Measurements from ENCODE around the gene MAPK8IP2. TPM values are rescaled to one million over a fixed set of nuclear protein-coding genes. Genes with fewer than 3 reads are reported as not detected.
"Not testable (repeated sequence)": the region's sequence is repeated elsewhere in the genome, so short reads cannot be mapped to it uniquely, and the experiment has no call there.

Gene MAPK8IP2
- total RNA-seq, 1 donor from 2014 or later, result not detected

DNA sequence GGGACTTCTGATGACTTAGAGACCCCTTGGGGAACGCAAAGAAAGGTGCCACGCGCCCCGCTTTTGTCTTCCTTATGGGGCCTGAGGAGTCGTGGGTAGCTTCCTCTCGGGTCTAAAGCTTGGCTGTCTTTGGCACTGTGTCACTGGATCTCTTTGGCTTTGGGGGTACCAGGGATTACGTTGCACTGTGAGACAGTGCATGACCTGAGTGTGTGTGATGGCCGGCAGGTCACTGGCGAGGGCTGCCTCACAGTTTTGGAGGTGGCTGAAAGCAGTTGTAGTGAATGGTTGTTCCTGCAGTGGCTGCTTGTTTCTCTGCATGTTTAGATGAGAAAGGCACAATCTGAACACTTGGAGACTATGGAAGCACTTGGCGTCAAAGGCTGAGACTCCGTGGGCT, 33.2 kb downstream of the MAPK8IP2 start:
- Histone ChIP-seq H3K36me3 (no peaks in the 10 kb centered on the region), H3K4me3 (no peak overlapping the region), H3K27me3 (no peaks in the 10 kb centered on the region), H3K27ac (no peak overlapping the region), H3K9me3 (no peaks in the 10 kb centered on the region), H3K4me1 (peaks cover 2% of the 10 kb centered on the region in 2 donors)
- DNase-seq (ENCODE audit: low spot score in 2 of 2), result no peak
- intact Hi-C loops (cut with DNase I), result no loop called here
- TF ChIP-seq, protein P1, sequence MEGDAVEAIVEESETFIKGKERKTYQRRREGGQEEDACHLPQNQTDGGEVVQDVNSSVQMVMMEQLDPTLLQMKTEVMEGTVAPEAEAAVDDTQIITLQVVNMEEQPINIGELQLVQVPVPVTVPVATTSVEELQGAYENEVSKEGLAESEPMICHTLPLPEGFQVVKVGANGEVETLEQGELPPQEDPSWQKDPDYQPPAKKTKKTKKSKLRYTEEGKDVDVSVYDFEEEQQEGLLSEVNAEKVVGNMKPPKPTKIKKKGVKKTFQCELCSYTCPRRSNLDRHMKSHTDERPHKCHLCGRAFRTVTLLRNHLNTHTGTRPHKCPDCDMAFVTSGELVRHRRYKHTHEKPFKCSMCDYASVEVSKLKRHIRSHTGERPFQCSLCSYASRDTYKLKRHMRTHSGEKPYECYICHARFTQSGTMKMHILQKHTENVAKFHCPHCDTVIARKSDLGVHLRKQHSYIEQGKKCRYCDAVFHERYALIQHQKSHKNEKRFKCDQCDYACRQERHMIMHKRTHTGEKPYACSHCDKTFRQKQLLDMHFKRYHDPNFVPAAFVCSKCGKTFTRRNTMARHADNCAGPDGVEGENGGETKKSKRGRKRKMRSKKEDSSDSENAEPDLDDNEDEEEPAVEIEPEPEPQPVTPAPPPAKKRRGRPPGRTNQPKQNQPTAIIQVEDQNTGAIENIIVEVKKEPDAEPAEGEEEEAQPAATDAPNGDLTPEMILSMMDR (IDR thresholded peaks at IDR 0.05), result no peak

- TF ChIP-seq, protein P1 (IDR thresholded peaks at IDR 0.05), result no peak
- Histone ChIP-seq H3K4me3 (no peak overlapping the region), H3K4me1 (no peaks in the 10 kb centered on the region), H3K27me3 (no peaks in the 10 kb centered on the region), H3K36me3 (no peaks in the 10 kb centered on the region), H3K27ac (no peak overlapping the region), H3K9me3 (no peaks in the 10 kb centered on the region)
- intact Hi-C loops (cut with DNase I), result no loop called here
- DNase-seq (ENCODE audit: low spot score in 2 of 2), result no peak
Observed at GRCh38 chr22:50635591-50635990, 35.0 kb downstream of the MAPK8IP2 start.

GRCh38 chr22:50640296-50640695, 39.7 kb downstream of the MAPK8IP2 start:
- H3K27ac ChIP-seq; intact Hi-C loops (cut with DNase I); H3K4me1 ChIP-seq; H3K27me3 ChIP-seq; H3K4me3 ChIP-seq; DNase-seq (ENCODE audit: low spot score in 2 of 2); H3K9me3 ChIP-seq; H3K36me3 ChIP-seq: not testable (repeated sequence)

DNA sequence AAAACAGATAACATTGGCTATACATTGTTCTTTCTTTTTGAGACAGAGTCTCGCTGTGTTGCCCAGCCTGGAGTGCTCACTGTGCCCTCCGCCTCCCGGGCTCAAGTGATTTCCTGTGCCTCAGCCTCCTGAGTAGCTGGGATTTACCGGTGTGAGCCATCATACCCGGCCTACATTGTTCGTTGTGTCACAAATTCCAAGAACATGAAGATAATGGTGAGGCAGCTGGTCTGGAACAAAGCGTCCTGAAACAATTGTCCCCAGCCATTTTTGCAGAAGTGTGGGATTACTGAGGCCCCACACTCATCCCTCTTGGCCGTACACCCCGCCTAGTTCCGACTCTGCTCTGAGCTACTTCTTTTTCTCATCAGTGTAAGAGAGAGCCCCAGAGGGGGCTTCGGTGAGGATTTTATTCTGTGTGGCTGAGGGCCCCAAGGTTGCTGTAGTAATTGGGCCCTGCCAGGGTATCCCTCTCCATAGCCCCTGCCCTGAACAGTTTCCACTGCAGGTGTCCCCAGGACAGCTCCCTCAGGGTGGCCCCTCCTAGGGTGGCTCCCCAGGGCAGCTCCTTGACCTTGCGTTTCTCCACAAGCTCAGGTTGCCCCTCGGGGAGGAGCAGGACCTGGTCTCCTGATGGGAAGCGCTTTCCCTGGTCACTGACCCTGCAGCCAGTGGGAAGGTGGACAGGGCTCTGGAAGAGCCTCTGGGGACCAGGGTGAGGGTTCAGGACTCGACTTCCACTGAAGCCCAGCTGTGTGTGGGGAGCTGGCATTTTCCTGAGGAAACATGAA, 40.5 kb downstream of the MAPK8IP2 start:
- Histone ChIP-seq H3K4me3 (no peak overlapping the region), H3K27me3 (peaks cover 4% of the 10 kb centered on the region), H3K36me3 (no peaks in the 10 kb centered on the region), H3K27ac (no peak overlapping the region), H3K4me1 (no peaks in the 10 kb centered on the region), H3K9me3 (no peaks in the 10 kb centered on the region)
- TF ChIP-seq, protein P1 (IDR thresholded peaks at IDR 0.05), result no peak
- intact Hi-C loops (cut with DNase I), result no loop called here
- no peak for DNase-seq (ENCODE audit: low spot score in 2 of 2)

- Histone ChIP-seq H3K4me1 (no peaks in the 10 kb centered on the region), H3K36me3 (no peaks in the 10 kb centered on the region), H3K27ac (no peak overlapping the region), H3K27me3 (peaks cover 4% of the 10 kb centered on the region), H3K4me3 (no peak overlapping the region), H3K9me3 (no peaks in the 10 kb centered on the region)
- TF ChIP-seq, protein P1 (IDR thresholded peaks at IDR 0.05), result no peak
- DNase-seq (ENCODE audit: low spot score in 2 of 2), result no peak
- intact Hi-C loops (cut with DNase I), result no loop called here
Observed at GRCh38 chr22:50641696-50642607, 41.4 kb downstream of the MAPK8IP2 start.

DNA sequence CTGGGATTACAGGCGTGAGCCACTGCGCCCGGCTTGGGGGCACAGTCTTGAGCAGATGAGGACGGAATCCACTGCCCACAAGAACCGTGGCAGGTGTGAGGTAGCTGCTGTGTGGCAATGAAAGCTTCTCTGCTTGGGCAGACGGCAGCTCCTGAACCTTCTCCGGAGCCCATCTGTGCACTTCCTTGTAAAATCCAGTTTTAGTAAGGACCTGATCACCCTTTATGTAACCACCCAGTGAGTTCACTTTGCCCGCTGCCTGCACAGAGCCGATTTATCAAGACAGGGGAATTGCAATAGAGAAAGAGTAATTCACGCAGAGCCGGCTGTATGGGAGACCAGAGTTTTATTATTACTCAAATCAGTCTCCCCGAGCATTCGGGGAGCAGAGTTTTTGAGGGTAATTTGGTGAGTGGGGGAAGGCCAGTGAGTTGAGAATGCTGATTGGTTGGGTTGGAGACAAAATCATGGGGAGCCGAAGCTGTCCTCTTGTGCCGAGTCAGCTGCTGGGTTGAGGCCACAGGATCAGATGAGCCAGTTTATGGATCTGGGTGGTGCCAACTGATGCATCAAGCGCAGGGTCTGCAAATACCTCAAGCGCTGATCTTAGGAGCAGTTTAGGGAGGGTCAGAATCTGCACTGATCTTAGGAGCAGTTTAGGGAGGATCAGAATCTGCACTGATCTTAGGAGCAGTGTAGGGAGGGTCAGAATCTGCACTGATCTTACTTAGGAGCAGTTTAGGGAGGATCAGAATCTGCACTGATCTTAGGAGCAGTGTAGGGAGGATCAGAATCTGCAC, 42.6 kb downstream of the MAPK8IP2 start:
- H3K4me3 ChIP-seq; H3K27me3 ChIP-seq; H3K9me3 ChIP-seq; DNase-seq (ENCODE audit: low spot score in 2 of 2); intact Hi-C loops (cut with DNase I); H3K27ac ChIP-seq; H3K4me1 ChIP-seq; H3K36me3 ChIP-seq: not testable (repeated sequence)

GRCh38 chr22:50643821-50644101, 43.2 kb downstream of the MAPK8IP2 start:
- DNase-seq (ENCODE audit: low spot score in 2 of 2); H3K27me3 ChIP-seq; H3K9me3 ChIP-seq; H3K27ac ChIP-seq; H3K36me3 ChIP-seq; H3K4me1 ChIP-seq; intact Hi-C loops (cut with DNase I); H3K4me3 ChIP-seq: not testable (repeated sequence)

Measured in ascending aorta (tissue), 2 donors.